Measurements from ENCODE around the gene RIMOC1. TPM values are rescaled to one million over a fixed set of nuclear protein-coding genes. Genes with fewer than 3 reads are reported as not detected.

The RIMOC1 gene
- polyA plus RNA-seq, 1 donor (not counting 4 experiments of a cell fraction or from before 2014, with no cell fraction given), result 23.7 TPM

DNA sequence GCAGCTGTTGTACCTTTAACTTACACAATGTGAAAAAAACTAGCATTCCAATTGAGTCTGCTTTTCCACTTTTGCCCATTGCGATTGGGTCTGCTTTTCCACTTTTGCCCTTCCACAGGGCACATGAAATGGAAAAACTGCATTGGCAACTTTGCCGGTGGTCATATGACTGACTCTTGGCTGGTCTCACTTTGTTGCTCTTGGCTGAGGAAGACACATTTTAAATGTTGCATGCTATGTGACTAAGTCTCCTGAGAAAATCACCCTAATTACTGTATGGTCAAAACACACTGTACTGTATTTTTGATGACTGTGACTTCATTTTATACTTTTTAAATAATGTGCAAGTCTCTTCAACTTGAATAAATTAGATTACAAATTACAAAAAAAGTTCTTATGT lies 32.3 kb upstream of the RIMOC1 start:
- H3K9ac ChIP-seq (ENCODE audit: control insufficient read depth, extremely low read depth, insufficient read depth, low read length), result no peak overlapping the region
- no peaks in the 10 kb centered on the region for H3K9me3 ChIP-seq (ENCODE audit: control insufficient read depth, low read depth, low read length)
- no peaks in the 10 kb centered on the region for H3K9me1 ChIP-seq (ENCODE audit: control insufficient read depth, extremely low read depth, insufficient read depth, low read length)
- peaks cover 17% of the 10 kb centered on the region for H3K4me1 ChIP-seq (ENCODE audit: control insufficient read depth, extremely low read depth, insufficient read depth, low read length)
- H3K4me2 ChIP-seq (ENCODE audit: control insufficient read depth, extremely low read depth, insufficient read depth, low read depth, low read length), result no peak overlapping the region
- H2AFZ ChIP-seq (ENCODE audit: control insufficient read depth, low read length), result no peak overlapping the region
- no peaks in the 10 kb centered on the region for H4K20me1 ChIP-seq (ENCODE audit: control insufficient read depth, extremely low read depth, insufficient read depth, low read length)
- no peaks in the 10 kb centered on the region for H3K36me3 ChIP-seq (ENCODE audit: control insufficient read depth in 2 of 2, extremely low read depth in 1 of 2, insufficient read depth in 2 of 2, low read length in 2 of 2)
- no peak overlapping the region for H3K4me3 ChIP-seq (ENCODE audit: control insufficient read depth in 2 of 3, extremely low read depth in 1 of 3, insufficient read depth in 2 of 3, low read depth in 1 of 3, low read length in 3 of 3)
- no peak for TF ChIP-seq CTCF (optimal IDR thresholded peaks at IDR 0.05 in 1 of 3, IDR thresholded peaks at IDR 0.05 in 1 of 3, conservative IDR thresholded peaks at IDR 0.05 in 1 of 3; ENCODE audit: extremely low read depth in 1 of 3, insufficient read depth in 2 of 3, low read length in 3 of 3)
- no peak for TF ChIP-seq EZH2 (IDR thresholded peaks at IDR 0.05; ENCODE audit: low read length)
- no peak for DNase-seq (ENCODE audit: low read depth, low spot score)
- H3K27ac ChIP-seq (ENCODE audit: control insufficient read depth, insufficient read depth, low read length), result no peak overlapping the region
- no peak for FAIRE-seq
- no peaks in the 10 kb centered on the region for H3K27me3 ChIP-seq (ENCODE audit: control insufficient read depth, extremely low read depth, insufficient read depth, low read length)
- H3K79me2 ChIP-seq (ENCODE audit: control insufficient read depth, insufficient read depth, low read length), result peaks cover 20% of the 10 kb centered on the region
- dilution Hi-C loops (cut with MboI; ENCODE audit: extremely low pct_ligation_motif_present, low sequenced_read_pairs), result no loop called here

GRCh38 chr5:41874512-41875060 lies 29.6 kb upstream of the RIMOC1 start:
- TF ChIP-seq CTCF (optimal IDR thresholded peaks at IDR 0.05 in 1 of 3, IDR thresholded peaks at IDR 0.05 in 1 of 3, conservative IDR thresholded peaks at IDR 0.05 in 1 of 3; ENCODE audit: extremely low read depth in 1 of 3, insufficient read depth in 2 of 3, low read length in 3 of 3), result no peak

More at GRCh38 chr5:41874512-41875060, 29.6 kb upstream of the RIMOC1 start:
- Histone ChIP-seq H3K27ac (ENCODE audit: control insufficient read depth, insufficient read depth, low read length) (no peak overlapping the region), H2AFZ (ENCODE audit: control insufficient read depth, low read length) (no peak overlapping the region), H3K79me2 (ENCODE audit: control insufficient read depth, insufficient read depth, low read length) (no peaks in the 10 kb centered on the region), H3K9me1 (ENCODE audit: control insufficient read depth, extremely low read depth, insufficient read depth, low read length) (no peaks in the 10 kb centered on the region), H3K4me3 (ENCODE audit: control insufficient read depth in 2 of 3, extremely low read depth in 1 of 3, insufficient read depth in 2 of 3, low read depth in 1 of 3, low read length in 3 of 3) (no peak overlapping the region), H3K9ac (ENCODE audit: control insufficient read depth, extremely low read depth, insufficient read depth, low read length) (no peak overlapping the region), H3K36me3 (ENCODE audit: control insufficient read depth in 2 of 2, extremely low read depth in 1 of 2, insufficient read depth in 2 of 2, low read length in 2 of 2) (no peaks in the 10 kb centered on the region), H4K20me1 (ENCODE audit: control insufficient read depth, extremely low read depth, insufficient read depth, low read length) (no peaks in the 10 kb centered on the region), H3K27me3 (ENCODE audit: control insufficient read depth, extremely low read depth, insufficient read depth, low read length) (no peaks in the 10 kb centered on the region), H3K4me1 (ENCODE audit: control insufficient read depth, extremely low read depth, insufficient read depth, low read length) (peaks cover 6% of the 10 kb centered on the region), H3K4me2 (ENCODE audit: control insufficient read depth, extremely low read depth, insufficient read depth, low read depth, low read length) (no peak overlapping the region), H3K9me3 (ENCODE audit: control insufficient read depth, low read depth, low read length) (no peaks in the 10 kb centered on the region)
- dilution Hi-C loops (cut with MboI; ENCODE audit: extremely low pct_ligation_motif_present, low sequenced_read_pairs), result no loop called here
- FAIRE-seq (no peak), DNase-seq (ENCODE audit: low read depth, low spot score) (no peak)

All from keratinocyte (primary cell).